GM12878 (cell line): ENCODE data around the gene SARS2. TPM values are rescaled to one million over a fixed set of nuclear protein-coding genes. Genes with fewer than 3 reads are reported as not detected.

Experiments
- ATAC-seq: fragments of 200-7000 bp; cut with Tn5 transposase; 3 replicates; pipeline ENCODE4 v1.9.1; 2020; ENCODE audit warnings: mild to moderate bottlenecking, moderate library complexity
- BruUV-seq: library from RNA; stranded (reverse); fragments of 400-500 nt; replicated peaks from 2 replicates; lab custom pipeline; 2021; lab: Mats Ljungman, UMichigan
- CTCF ChIA-PET: fragments of 300-600 bp; sonication (Branson Sonifier 250); formaldehyde crosslinking; extraction: SDS; loops from one replicate; lab custom pipeline; 2021; ENCODE audit warnings: inconsistent platforms; lab: Yijun Ruan, JAX
- POLR2A ChIA-PET: fragments of 350-600 bp; formaldehyde crosslinking; extraction: SDS; loops from one replicate; lab custom pipeline; 2021; ENCODE audit warnings: inconsistent platforms; lab: Charles Lee
- RAD21 ChIA-PET: fragments of 300-600 bp; sonication (Branson Sonifier 250); formaldehyde crosslinking; loops from one replicate; lab custom pipeline; 2023; ENCODE audit warnings: antibody characterized with exemption; ENCODE audit not compliant: unreplicated experiment; lab: Charles Lee
- SMC1A ChIA-PET: fragments of 300-600 bp; sonication (Branson Sonifier 250); formaldehyde crosslinking; loops from one replicate; lab custom pipeline; 2023; ENCODE audit not compliant: unreplicated experiment, uncharacterized antibody; lab: Charles Lee
- DNase-seq: peaks from one replicate; pipeline ENCODE4 v3.0.0-alpha.2; 2011; ENCODE audit warnings: low read depth, low spot score
- FAIRE-seq: peaks from 3 replicates; lab custom pipeline; 2011; peaks lifted over from hg19 to GRCh38; lab: Jason Lieb, UNC
- H2AFZ ChIP-seq: 2 replicates; pipeline ENCODE4 v1.6.0; 2011; ENCODE audit warnings: low read depth, low read length, control low read depth; ENCODE audit not compliant: control insufficient read depth
- H3K27ac ChIP-seq: 2 replicates; pipeline ENCODE4 v1.5.1; 2011; ENCODE audit warnings: control low read depth; ENCODE audit not compliant: control insufficient read depth, insufficient read depth
- H3K27me3 ChIP-seq, 2 experiments: replicated peaks in 1 of 2; 2 replicates each; pipeline versions ENCODE4 v1.6.0 to v1.6.1; 2011; ENCODE audit warnings: low read length in 1 of 2; ENCODE audit not compliant: control insufficient read depth in 2 of 2, insufficient read depth in 2 of 2
- H3K36me3 ChIP-seq, 2 experiments: 2 replicates each; pipeline ENCODE4 v1.5.1; 2011; ENCODE audit warnings: low read length in 1 of 2; ENCODE audit not compliant: control insufficient read depth in 2 of 2, insufficient read depth in 2 of 2
- H3K4me1 ChIP-seq: 2 replicates; pipeline ENCODE4 v1.6.1; 2011; ENCODE audit warnings: mild to moderate bottlenecking, low read length, moderate library complexity, mixed read lengths; ENCODE audit not compliant: control insufficient read depth, insufficient read depth
- H3K4me2 ChIP-seq: 2 replicates; pipeline ENCODE4 v1.6.0; 2011; ENCODE audit warnings: control low read depth; ENCODE audit not compliant: control insufficient read depth, insufficient read depth
- H3K4me3 ChIP-seq: fragments of 200-600 bp; sonication (generic); 2 replicates; pipeline ENCODE4 v1.5.1; 2016
- H3K79me2 ChIP-seq: 2 replicates; pipeline ENCODE4 v1.6.0; 2011; ENCODE audit warnings: low read length; ENCODE audit not compliant: control insufficient read depth, insufficient read depth
- H3K9ac ChIP-seq: 2 replicates; pipeline ENCODE4 v1.8.0; 2011; ENCODE audit warnings: low read length, control low read depth, mixed read lengths; ENCODE audit not compliant: control insufficient read depth, insufficient read depth
- H3K9me3 ChIP-seq: replicated peaks from 3 replicates; pipeline ENCODE4 v1.5.1; 2011; ENCODE audit warnings: mild to moderate bottlenecking, low read length; ENCODE audit not compliant: control insufficient read depth, insufficient read depth
- H4K20me1 ChIP-seq: 2 replicates; pipeline ENCODE4 v1.6.0; 2011; ENCODE audit not compliant: control insufficient read depth, insufficient read depth
- ATF7 ChIP-seq: fragments of 450-650 bp; IDR thresholded peaks from 2 replicates; pipeline ENCODE4 v1.6.1; 2016; ENCODE audit warnings: low read depth, mild to moderate bottlenecking
- BRCA1 ChIP-seq: IDR thresholded peaks from 2 replicates; pipeline ENCODE4 v1.6.1; 2011; ENCODE audit warnings: low read depth, low read length, improper control_type of control experiment
- CREM ChIP-seq: IDR thresholded peaks from 2 replicates; pipeline ENCODE4 v1.6.1; 2014; ENCODE audit warnings: antibody characterized with exemption, low read depth
- EED ChIP-seq: sonication (generic); IDR thresholded peaks from 2 replicates; pipeline ENCODE4 v1.6.1; 2016; ENCODE audit warnings: antibody characterized with exemption, low read depth
- HDAC2 ChIP-seq: fragments of 200-600 bp; sonication (generic); IDR thresholded peaks from 2 replicates; pipeline ENCODE4 v1.6.1; 2017
- HDAC6 ChIP-seq: fragments of 200-600 bp; sonication (generic); IDR thresholded peaks from one replicate; pipeline ENCODE4 v1.8.0; 2017; ENCODE audit warnings: antibody characterized with exemption; ENCODE audit not compliant: unreplicated experiment
- LARP7 ChIP-seq: fragments of 450-650 bp; IDR thresholded peaks from 2 replicates; pipeline ENCODE4 v1.6.1; 2017; ENCODE audit warnings: mild to moderate bottlenecking
- NR2C2 ChIP-seq: IDR thresholded peaks from 2 replicates; pipeline ENCODE4 v1.6.1; 2011; ENCODE audit warnings: borderline replicate concordance, low read depth; ENCODE audit not compliant: control insufficient read depth, insufficient read length
- NR2F1 ChIP-seq: fragments of 450-650 bp; conservative IDR thresholded peaks from 2 replicates; pipeline ENCODE4 v1.6.1; 2017; ENCODE audit warnings: mild to moderate bottlenecking
- PML ChIP-seq: IDR thresholded peaks from 2 replicates; pipeline ENCODE4 v1.6.1; 2012; ENCODE audit warnings: low read length, inconsistent platforms
- RAD51 ChIP-seq: fragments of 450-650 bp; IDR thresholded peaks from 2 replicates; pipeline ENCODE4 v1.6.1; 2016; ENCODE audit warnings: moderate library complexity, mild to moderate bottlenecking, inconsistent platforms
- WRNIP1 ChIP-seq: IDR thresholded peaks from 2 replicates; pipeline ENCODE4 v1.6.1; 2011; ENCODE audit warnings: low read depth, low read length, improper control_type of control experiment, borderline replicate concordance
- YBX1 ChIP-seq: fragments of 450-650 bp; IDR thresholded peaks from 2 replicates; pipeline ENCODE4 v1.6.1; 2016; ENCODE audit warnings: antibody characterized with exemption
- ZNF207 ChIP-seq: fragments of 450-650 bp; IDR thresholded peaks from 2 replicates; pipeline ENCODE4 v1.6.1; 2014; ENCODE audit warnings: antibody characterized with exemption, mild to moderate bottlenecking, borderline replicate concordance
- ZNF622 ChIP-seq: fragments of 450-650 bp; IDR thresholded peaks from 2 replicates; pipeline ENCODE4 v1.6.1; 2017; ENCODE audit warnings: mild to moderate bottlenecking, inconsistent platforms
- ZSCAN29 ChIP-seq: fragments of 450-650 bp; IDR thresholded peaks from 2 replicates; pipeline ENCODE4 v1.6.1; 2017; ENCODE audit warnings: mild to moderate bottlenecking, moderate library complexity
- ZZZ3 ChIP-seq: IDR thresholded peaks from 2 replicates; pipeline ENCODE4 v1.6.1; 2011; ENCODE audit warnings: low read depth; ENCODE audit not compliant: control insufficient read depth, insufficient read length
- WGBS: methylation state at CpG from one replicate; pipeline ENCODE4 v1.1.6; 2016; ENCODE audit warnings: low lambda C conversion rate; ENCODE audit not compliant: insufficient replicate concordance, insufficient coverage; ENCODE audit errors: missing lambda C conversion rate; 5-methylcytosine and 5-hydroxymethylcytosine counted together
- in situ Hi-C: fragments of 300-500 bp; cut with MboI; formaldehyde crosslinking; loops from 9 replicates; pipeline ENCODE4 v1.14.3; 2018; ENCODE audit warnings: mixed read lengths
- intact Hi-C: fragments of 100-400 bp; cut with micrococcal nuclease; formaldehyde crosslinking; loops from one replicate; pipeline ENCODE4 v1.14.2; 2022; ENCODE audit not compliant: unreplicated experiment
- polyA plus RNA-seq, 11 experiments: library from polyadenylated mRNA; depleted of rRNA in 4 of 11; unstranded in 6 of 11; stranded (reverse) in 5 of 11; fragments of >200 nt; fragmentation: Nextera tagmentation in 4 of 11; fragmentation: Illumina TruSeq in 1 of 11; extraction: Ambion mirVana in 4 of 11; extraction: Trizol in 1 of 11; gene quantifications; 1 replicate in 1 of 11; 2 replicates in 10 of 11; pipeline versions ENCODE4 v1.2.1 to v1.2.3, GENCODE V29; 2011 to 2016; ENCODE audit warnings: inconsistent platforms in 2 of 11, missing spikeins in 2 of 11, low read depth in 1 of 11
- total RNA-seq, 4 experiments: library from RNA; depleted of rRNA in 3 of 4; stranded (reverse); fragments of >200 nt in 3 of 4; fragmentation: Illumina TruSeq in 1 of 4; extraction: Trizol in 1 of 4; gene quantifications; 2 replicates each; pipeline versions ENCODE4 v1.2.1 to v1.2.3, GENCODE V29; 2013 to 2021
- TF ChIP-seq, protein P1 (sequence below): fragments of 450-650 bp; conservative IDR thresholded peaks from 2 replicates; pipeline ENCODE4 v1.6.1; 2017; ENCODE audit warnings: mild to moderate bottlenecking, moderate library complexity
- TF ChIP-seq, protein P2 (sequence below): IDR thresholded peaks from 2 replicates; pipeline ENCODE4 v1.6.1; 2012; ENCODE audit warnings: low read length, inconsistent platforms
- TF ChIP-seq, protein P3 (sequence below): fragments of 450-650 bp; IDR thresholded peaks from 2 replicates; pipeline ENCODE4 v1.6.1; 2014; ENCODE audit warnings: mild to moderate bottlenecking
- TF ChIP-seq, protein P4 (sequence below): IDR thresholded peaks from 2 replicates; pipeline ENCODE4 v1.6.1; 2012; ENCODE audit warnings: low read depth, low read length, improper control_type of control experiment

Gene SARS2
- total and polyA plus RNA-seq, 10 of the 15 experiments (the other 5 are each of a cell fraction or from before 2014, with no cell fraction given): 2.6 to 50.3 (median 27.5) TPM

DNA sequence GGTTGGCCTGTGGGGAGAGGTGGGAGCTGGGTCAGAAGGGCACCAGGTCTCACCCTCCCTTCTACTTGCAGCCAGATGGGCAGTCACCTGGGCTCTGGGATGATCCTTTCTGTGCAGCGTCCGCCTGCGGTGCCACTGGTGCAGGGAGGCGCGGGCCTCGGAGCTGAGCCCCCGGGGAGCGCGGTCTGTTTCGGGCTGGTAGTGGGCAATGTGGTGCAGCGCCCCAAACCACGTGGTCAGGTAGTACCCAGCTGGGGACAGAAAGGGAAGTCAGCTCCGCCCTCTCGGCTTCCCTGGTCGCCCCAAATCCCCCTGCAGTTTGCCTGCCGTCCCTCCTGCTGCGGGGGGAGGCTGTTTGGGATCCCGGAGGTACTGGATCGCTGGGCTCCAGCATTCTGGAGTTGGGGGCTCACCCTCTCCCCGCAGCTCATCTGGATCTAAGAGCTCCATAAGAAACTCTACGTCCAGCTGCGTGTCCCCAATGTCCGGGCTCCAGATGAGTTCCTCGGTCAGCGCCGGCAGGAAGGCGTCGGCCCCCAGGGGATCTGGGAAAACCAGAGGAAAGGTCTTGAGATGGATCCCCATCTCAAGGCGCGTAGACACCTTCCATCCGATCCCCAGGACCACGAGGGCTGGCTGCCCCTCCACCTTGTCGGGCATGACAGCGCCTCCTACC lies 61.3 kb downstream of the SARS2 start:
- Histone ChIP-seq H3K9ac (peak overlapping the region; percentile 48; the same call in 1 of the 2 replicates), H3K36me3 (peaks cover 0 to 4% of the 10 kb centered on the region in 2 experiments; a peak in 1 of 4 replicates), H3K27me3 (no peaks in the 10 kb centered on the region), H3K4me1 (peaks cover 31% of the 10 kb centered on the region), H3K27ac (peak overlapping the region; percentile 46; the same call in 1 of the 2 replicates), H2AFZ (peak overlapping the region; percentile 77), H3K9me3 (no peaks in the 10 kb centered on the region), H4K20me1 (no peaks in the 10 kb centered on the region), H3K4me2 (peak overlapping the region; percentile 96), H3K4me3 (peak overlapping the region; percentile 52; the same call in 1 of the 2 replicates), H3K79me2 (no peaks in the 10 kb centered on the region)
- WGBS: 33% methylated on average over 34 of the region's 34 CpGs
- ChIA-PET POLR2A (interaction anchor here (0.6 to 9.7 kb wide), 8 partner anchors 8 to 1221 kb away, joined by 3 to 144 read pairs (median 12); partner anchors contain the start of genes ECH1, NFKBIB, RINL and SIRT2), CTCF (interaction anchor here (0.8 to 2.5 kb wide), 19 partner anchors 9 to 495 kb away, joined by 3 to 17 read pairs (median 6); partner anchors contain the start of genes ECH1, FAM98C, MRPS12 and RINL), SMC1A (interaction anchor here (0.8 to 4.6 kb wide), 15 partner anchors 8 to 466 kb away, joined by 3 to 39 read pairs (median 4); partner anchors contain the start of genes ECH1, FAM98C and RINL), RAD21 (interaction anchor here (0.6 to 4.3 kb wide), 18 partner anchors 8 to 467 kb away, joined by 3 to 34 read pairs (median 6); partner anchors contain the start of genes ACTN4, ECH1, FAM98C and HNRNPL)
- intact Hi-C loops (loop anchor here (5.0 kb wide), 1 partner anchor 63 kb away; the partner anchor contains the start of genes MRPS12 and SARS2), in situ Hi-C loops (loop anchor here (5.0 kb wide), 1 partner anchor 317 kb away; no protein-coding TSS in a partner anchor)
- FAIRE-seq (no peak), ATAC-seq (peak; percentile 52), DNase-seq (no peak)
- BruUV-seq: no TSS peak
- no peak for TF ChIP-seq ZNF622
- no peak for TF ChIP-seq BRCA1
- no peak for TF ChIP-seq ZSCAN29
- TF ChIP-seq HDAC6: no peak
- TF ChIP-seq, protein P1, sequence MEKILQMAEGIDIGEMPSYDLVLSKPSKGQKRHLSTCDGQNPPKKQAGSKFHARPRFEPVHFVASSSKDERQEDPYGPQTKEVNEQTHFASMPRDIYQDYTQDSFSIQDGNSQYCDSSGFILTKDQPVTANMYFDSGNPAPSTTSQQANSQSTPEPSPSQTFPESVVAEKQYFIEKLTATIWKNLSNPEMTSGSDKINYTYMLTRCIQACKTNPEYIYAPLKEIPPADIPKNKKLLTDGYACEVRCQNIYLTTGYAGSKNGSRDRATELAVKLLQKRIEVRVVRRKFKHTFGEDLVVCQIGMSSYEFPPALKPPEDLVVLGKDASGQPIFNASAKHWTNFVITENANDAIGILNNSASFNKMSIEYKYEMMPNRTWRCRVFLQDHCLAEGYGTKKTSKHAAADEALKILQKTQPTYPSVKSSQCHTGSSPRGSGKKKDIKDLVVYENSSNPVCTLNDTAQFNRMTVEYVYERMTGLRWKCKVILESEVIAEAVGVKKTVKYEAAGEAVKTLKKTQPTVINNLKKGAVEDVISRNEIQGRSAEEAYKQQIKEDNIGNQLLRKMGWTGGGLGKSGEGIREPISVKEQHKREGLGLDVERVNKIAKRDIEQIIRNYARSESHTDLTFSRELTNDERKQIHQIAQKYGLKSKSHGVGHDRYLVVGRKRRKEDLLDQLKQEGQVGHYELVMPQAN: peak; percentile 35; the same call in 1 of the 2 replicates
- TF ChIP-seq, protein P2, sequence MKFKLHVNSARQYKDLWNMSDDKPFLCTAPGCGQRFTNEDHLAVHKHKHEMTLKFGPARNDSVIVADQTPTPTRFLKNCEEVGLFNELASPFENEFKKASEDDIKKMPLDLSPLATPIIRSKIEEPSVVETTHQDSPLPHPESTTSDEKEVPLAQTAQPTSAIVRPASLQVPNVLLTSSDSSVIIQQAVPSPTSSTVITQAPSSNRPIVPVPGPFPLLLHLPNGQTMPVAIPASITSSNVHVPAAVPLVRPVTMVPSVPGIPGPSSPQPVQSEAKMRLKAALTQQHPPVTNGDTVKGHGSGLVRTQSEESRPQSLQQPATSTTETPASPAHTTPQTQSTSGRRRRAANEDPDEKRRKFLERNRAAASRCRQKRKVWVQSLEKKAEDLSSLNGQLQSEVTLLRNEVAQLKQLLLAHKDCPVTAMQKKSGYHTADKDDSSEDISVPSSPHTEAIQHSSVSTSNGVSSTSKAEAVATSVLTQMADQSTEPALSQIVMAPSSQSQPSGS: no peak
- TF ChIP-seq ZNF207: no peak
- no peak for TF ChIP-seq PML
- TF ChIP-seq, protein P3, sequence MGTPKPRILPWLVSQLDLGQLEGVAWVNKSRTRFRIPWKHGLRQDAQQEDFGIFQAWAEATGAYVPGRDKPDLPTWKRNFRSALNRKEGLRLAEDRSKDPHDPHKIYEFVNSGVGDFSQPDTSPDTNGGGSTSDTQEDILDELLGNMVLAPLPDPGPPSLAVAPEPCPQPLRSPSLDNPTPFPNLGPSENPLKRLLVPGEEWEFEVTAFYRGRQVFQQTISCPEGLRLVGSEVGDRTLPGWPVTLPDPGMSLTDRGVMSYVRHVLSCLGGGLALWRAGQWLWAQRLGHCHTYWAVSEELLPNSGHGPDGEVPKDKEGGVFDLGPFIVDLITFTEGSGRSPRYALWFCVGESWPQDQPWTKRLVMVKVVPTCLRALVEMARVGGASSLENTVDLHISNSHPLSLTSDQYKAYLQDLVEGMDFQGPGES: no peak
- no peak for TF ChIP-seq YBX1
- no peak for TF ChIP-seq CREM
- no peak for TF ChIP-seq LARP7
- TF ChIP-seq RAD51: peak; percentile 68; the same call in 1 of the 2 replicates
- TF ChIP-seq, protein P4, sequence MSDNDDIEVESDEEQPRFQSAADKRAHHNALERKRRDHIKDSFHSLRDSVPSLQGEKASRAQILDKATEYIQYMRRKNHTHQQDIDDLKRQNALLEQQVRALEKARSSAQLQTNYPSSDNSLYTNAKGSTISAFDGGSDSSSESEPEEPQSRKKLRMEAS: no peak; the same call in 1 of the 2 replicates
- no peak for TF ChIP-seq ATF7
- TF ChIP-seq ZZZ3: no peak
- TF ChIP-seq NR2C2: no peak
- peak; percentile 68 for TF ChIP-seq NR2F1
- TF ChIP-seq EED: no peak
- no peak for TF ChIP-seq WRNIP1
- TF ChIP-seq HDAC2: no peak
